ENCODE measurements around the gene ZNF140. TPM values are rescaled to one million over a fixed set of nuclear protein-coding genes. Genes with fewer than 3 reads are reported as not detected.
A peak's percentile ranks its signal among the peaks of the same experiment; 100 is the strongest.

ZNF140 gene
- total RNA-seq, 1 donor: 25.0 TPM

- H3K4me3 ChIP-seq (ENCODE audit: low read depth, low read length): no peak overlapping the region
- DNase-seq (ENCODE audit: low read depth): peak; percentile 13
- TF ChIP-seq, protein P1, sequence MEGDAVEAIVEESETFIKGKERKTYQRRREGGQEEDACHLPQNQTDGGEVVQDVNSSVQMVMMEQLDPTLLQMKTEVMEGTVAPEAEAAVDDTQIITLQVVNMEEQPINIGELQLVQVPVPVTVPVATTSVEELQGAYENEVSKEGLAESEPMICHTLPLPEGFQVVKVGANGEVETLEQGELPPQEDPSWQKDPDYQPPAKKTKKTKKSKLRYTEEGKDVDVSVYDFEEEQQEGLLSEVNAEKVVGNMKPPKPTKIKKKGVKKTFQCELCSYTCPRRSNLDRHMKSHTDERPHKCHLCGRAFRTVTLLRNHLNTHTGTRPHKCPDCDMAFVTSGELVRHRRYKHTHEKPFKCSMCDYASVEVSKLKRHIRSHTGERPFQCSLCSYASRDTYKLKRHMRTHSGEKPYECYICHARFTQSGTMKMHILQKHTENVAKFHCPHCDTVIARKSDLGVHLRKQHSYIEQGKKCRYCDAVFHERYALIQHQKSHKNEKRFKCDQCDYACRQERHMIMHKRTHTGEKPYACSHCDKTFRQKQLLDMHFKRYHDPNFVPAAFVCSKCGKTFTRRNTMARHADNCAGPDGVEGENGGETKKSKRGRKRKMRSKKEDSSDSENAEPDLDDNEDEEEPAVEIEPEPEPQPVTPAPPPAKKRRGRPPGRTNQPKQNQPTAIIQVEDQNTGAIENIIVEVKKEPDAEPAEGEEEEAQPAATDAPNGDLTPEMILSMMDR (IDR thresholded peaks at IDR 0.05; ENCODE audit: insufficient read depth, low read depth, low read length): no peak
Observed at GRCh38 chr12:133106253-133106652, 25.5 kb downstream of the ZNF140 start.

GRCh38 chr12:133107121-133107520 lies 26.4 kb downstream of the ZNF140 start:
- TF ChIP-seq, protein P1 (IDR thresholded peaks at IDR 0.05; ENCODE audit: insufficient read depth, low read depth, low read length): no peak
- no peak for DNase-seq (ENCODE audit: low read depth)
- no peak overlapping the region for H3K4me3 ChIP-seq (ENCODE audit: low read depth, low read length)

DNA sequence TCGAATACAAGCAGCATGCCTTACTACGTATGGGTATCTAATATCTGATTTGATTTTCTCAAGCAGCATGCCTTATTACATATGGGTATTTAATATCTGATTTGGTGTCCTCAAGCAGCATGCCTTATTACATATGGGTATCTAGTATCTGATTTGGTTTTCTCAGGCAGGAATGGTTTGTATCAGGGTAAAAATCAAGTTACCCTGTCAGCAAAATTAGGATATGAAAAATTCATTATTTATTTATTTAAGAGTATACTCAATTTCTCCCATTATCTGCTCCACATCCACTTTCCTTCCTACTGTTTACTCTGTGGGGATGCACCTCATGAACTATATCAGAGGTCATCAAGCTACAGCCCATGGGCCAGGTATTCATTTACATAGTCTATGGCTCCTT lies 27.4 kb downstream of the ZNF140 start:
- H3K4me3 ChIP-seq (ENCODE audit: low read depth, low read length): no peak overlapping the region
- TF ChIP-seq, protein P1 (IDR thresholded peaks at IDR 0.05; ENCODE audit: insufficient read depth, low read depth, low read length): no peak
- DNase-seq (ENCODE audit: low read depth): no peak

DNA sequence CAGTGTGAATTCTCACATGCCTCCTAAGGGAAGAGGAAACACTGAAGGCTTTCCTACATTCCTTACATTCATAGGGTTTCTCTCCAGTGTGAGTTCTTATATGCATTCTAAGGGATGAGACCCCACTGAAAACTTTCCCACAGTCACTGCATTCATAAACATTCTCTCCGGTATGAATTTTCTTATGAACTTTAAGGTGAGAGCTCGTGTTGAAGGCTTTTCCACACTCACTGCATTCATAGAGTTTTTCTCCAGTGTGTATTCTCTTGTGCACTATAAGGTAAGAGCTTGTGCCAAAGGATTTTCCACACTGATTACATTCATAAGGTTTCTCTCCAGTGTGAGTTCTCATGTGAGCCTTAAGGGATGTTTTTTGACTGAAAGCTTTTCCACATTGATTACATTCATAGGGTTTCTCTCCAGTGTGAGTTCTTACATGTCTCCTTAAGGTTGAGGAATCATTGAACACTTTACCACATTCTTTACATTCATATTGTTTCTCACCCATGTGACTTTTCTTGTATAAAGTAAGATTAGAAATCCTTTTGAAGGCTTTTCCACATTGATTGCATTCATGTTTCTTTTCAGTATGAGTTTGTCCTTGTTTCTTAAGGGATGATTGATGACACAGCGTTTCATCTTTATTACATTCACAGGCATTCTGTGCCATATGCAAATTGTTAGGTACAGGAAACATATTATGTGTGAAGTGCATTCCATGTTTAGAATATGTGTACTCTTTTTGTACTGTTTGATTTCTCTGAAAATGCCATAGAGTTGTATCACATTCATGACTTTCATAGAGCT lies 39.9 kb downstream of the ZNF140 start:
- no peak for DNase-seq (ENCODE audit: low read depth)
- H3K4me3 ChIP-seq (ENCODE audit: low read depth, low read length): no peak overlapping the region
- TF ChIP-seq, protein P1 (IDR thresholded peaks at IDR 0.05; ENCODE audit: insufficient read depth, low read depth, low read length): no peak

DNA sequence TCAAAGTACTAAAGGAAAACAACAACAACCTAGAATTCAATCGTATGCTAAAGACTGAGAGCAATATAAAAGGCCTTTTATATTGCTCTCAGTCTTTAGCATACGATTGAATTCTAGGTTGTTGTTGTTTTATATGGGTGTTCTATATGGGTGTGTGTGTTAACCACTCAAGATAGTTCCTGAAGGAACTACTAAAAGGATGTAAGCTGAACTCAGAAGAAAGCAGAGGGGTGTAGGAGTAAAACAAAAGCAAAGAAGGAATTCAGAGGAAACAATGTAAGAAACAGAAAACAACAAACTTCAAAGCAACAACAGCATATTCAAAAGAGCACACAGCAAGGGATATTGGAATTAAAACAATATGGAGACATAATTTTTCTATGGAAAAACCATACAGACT lies 44.0 kb downstream of the ZNF140 start:
- TF ChIP-seq, protein P1 (IDR thresholded peaks at IDR 0.05; ENCODE audit: insufficient read depth, low read depth, low read length): no peak
- no peak for DNase-seq (ENCODE audit: low read depth)

GRCh38 chr12:133129368-133130037 lies 48.8 kb downstream of the ZNF140 start:
- DNase-seq (ENCODE audit: low read depth): peak; percentile 55
- TF ChIP-seq, protein P1 (IDR thresholded peaks at IDR 0.05; ENCODE audit: insufficient read depth, low read depth, low read length): no peak
- peak overlapping the region; percentile 92 for H3K4me3 ChIP-seq (ENCODE audit: low read depth, low read length)

More for the DNA sequence above, 44.0 kb downstream of the ZNF140 start:
- no peak overlapping the region for H3K4me3 ChIP-seq (ENCODE audit: low read depth, low read length)

Data from fibroblast of villous mesenchyme (primary cell).